GM18526 (cell line): ENCODE data around the gene ADAP1.

Experiments used
- POLR2A ChIP-seq: IDR thresholded peaks from 3 replicates; pipeline ENCODE4 v1.6.1; 2011; ENCODE audit not compliant: insufficient read length; ENCODE audit errors: extremely low read depth

The ADAP1 gene

DNA sequence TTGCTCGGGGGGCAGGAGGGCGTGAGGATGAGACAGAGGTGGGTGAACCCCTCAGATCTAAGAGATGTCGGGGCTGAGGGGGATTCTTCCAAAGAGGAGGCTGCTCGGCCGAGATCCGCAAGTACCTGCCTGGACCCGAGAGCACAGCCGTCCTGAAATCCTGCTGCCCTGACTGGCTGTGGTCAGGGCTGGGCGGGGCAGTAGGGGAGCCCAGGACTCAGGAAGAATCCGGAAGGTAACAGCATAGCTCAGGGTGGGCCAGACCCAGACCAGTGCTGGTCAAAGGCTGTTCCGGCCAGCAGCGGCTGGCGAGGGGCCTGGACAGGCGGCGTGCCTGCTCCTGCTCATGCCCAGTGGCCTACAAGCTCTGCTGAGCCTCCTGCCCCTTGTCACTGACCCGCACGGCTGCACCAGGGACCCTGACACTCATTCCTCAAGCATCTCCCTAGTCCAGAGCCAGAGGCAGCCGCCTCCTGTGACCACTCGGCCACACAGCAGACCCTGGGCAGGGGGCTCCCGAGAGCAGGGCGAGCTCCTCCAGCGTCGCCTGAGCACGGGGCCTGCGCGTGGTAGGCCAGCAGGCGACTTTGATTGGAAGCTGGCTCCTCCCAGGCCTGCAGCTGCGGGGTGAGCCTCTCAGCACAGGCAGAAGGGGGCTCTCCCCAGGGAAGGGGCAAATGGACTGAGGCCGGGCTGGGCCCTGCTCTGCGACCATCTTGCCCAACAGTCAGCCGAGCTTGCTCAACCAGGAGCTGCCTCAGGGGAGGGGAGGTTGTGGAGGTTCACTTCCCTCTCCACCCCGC lies 3.1 kb upstream of the ADAP1 start:
- no peak for TF ChIP-seq POLR2A

DNA sequence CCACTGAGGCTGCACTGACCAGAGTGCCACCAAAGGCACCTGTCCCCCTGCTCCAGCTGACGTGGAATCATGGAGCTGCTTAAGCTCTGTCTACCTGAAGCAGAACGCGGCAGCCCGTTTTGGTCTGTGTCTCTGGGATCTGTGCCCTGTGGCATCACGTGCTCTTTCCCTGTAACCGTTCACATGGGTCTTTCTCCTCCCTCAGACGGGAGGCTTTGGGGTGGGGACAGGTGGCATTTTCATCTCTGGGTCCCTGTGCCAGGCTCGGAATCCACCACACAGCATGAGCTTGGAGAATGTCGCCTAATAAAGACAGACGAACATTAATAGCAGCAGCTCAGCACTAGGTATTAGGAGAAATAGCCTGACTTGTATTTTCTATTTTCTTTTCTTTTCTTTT lies 1.6 kb upstream of the ADAP1 start:
- TF ChIP-seq POLR2A, result no peak

- no peak for TF ChIP-seq POLR2A
These were observed 743 bp downstream of the ADAP1 start for GRCh38 chr7:953547-954327.

DNA sequence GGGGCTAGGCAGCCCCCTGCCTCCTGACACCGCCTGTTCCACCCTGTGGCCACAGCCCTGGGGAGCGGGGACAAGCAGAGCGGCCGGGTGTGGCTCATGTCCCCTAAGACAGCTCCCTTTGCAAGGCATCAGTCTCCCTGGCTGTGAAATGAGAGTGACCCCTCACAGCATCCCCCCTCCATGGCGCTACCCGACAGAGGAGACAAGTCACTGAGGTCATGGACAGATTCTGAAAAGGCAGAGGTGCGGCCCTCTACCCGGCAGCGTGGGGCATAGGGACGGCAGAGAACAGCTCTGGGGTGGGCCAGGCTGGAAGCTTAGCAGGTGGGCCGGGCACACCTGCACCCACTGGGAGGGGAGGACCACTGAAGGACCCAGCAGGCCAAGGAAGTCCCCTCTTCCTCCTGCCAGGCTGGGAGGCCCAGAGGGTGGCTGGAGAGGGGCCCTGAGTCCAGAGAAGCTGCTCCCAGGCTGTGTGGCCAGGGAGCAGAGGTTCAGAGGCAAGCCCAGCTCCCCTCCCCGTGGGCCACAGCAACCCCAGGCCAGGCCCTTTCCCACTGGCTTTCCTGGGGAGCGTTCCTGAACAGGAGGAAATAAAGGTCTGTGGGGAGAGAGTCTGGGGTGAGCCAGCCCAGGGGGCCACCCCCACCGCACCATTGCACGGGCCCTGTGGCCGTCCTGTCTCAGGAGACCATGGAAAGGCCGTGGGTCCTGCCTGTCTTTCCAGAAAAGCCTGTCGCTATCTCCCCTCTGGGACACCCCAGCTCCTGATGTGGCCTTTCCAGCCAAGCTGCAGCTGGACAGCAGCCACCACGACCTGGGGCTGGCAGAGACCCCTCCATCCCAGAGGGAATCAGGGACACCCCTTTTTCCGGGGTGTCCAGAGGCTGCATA lies 1.7 kb downstream of the ADAP1 start:
- no peak for TF ChIP-seq POLR2A

DNA sequence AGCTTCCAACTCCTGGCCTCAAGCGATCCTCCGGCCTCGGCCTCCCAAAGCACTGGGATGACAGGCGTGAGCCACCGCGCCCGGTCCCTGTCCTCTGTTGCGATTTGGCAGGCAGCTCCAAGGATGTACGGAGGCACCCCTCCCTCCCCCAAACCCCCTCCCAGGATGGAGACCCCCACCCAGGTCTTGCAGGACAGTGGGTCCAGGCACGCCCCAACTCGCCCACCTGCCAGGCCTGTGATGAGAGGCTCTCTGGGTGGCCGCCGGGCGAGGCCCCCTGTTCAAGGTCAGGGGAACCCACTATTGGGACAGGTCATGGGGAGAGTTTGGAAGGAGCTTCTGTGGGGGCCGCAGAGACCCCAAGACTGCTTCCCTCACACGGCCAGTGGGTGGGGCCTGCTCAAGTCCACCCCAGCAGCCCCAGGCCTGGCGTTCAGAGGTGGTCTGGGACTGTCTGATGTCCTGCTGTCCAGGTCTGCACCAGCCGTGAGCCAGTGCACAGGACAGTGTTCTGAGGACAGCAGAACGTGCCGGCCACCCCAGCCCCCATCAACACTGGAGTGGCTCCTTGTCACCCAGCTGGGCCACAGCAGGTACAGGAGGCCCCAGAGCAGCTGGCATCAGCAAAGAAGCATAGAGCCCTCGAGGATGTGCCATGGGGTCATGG lies 2.5 kb downstream of the ADAP1 start:
- TF ChIP-seq POLR2A, result no peak

- no peak for TF ChIP-seq POLR2A
These were observed 5.2 kb downstream of the ADAP1 start for GRCh38 chr7:949021-949934.

DNA sequence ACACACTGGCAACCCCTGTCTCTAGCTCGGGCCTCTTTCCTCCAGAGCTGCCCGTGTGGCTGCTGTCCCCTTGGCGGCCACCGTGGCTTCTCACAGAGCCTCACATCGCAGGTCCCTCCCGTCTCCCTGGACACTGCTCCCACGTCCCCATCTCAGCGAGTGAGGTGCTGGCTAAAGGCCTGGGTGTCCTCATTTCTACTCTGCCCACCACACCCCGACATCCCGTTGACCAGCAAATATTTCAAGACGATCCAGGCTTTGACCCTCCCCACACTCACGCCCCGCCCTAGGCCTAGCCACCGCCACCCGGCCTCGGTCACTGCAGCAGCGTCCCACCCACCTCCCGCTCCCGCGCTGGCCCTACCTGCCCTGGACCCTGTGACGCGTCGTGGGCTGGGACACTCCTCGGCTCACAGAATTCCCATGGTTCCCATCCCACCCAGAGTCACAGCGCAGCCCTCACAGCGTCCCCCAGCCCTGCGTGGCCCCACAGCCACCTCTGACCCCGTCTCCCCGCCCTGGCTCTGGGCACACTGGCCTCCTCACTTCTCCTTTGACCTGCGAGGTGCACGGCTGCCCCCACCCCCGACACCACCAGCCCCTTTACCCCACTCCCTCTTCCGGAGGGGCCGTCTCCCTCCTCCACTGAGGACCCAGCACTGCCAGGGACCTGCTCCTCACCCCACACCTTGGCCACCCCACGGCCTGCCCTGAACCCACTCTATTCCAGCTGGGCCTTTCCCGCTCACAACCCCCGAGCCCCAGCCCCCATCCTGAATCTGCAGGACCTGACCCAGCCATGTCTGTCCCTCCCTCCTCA lies 6.9 kb downstream of the ADAP1 start:
- TF ChIP-seq POLR2A, result no peak

DNA sequence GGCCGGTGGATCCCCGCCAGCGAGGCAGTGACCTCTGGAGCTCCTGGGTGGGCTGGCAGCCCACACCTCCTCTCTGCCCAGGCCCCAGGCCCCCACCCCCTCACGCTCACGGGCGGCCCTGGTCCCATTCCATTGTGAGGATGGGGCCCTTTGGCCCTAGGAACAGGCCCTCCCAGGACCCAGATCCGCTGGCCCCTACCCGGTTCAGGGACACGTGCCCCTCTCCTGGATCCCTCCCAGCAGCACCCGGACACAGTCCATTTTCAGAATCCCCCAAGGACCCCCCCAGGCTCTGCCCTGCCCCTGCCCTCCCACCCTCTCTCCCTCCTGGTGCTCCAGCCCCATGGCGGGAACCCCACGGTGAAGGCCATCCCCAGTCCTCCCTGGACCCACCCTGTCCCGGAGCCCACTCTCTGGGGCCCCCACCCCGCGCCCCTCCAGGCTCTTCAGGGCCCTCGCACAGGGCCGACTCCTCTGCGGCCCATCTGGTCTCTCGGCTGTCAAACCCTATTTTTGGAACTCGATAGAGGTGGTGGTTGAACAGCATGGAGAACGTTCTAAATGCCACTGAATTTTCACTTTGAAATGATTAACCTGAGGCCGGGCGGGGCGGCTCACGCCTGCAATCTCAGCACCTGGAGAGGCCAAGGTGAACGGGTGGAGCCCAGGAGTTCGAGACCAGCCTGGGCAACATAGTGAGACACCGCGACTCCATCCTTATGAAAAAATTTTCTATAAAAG lies 8.1 kb downstream of the ADAP1 start:
- TF ChIP-seq POLR2A, result no peak

- no peak for TF ChIP-seq POLR2A
These were observed 8.8 kb downstream of the ADAP1 start for GRCh38 chr7:945556-946255.

DNA sequence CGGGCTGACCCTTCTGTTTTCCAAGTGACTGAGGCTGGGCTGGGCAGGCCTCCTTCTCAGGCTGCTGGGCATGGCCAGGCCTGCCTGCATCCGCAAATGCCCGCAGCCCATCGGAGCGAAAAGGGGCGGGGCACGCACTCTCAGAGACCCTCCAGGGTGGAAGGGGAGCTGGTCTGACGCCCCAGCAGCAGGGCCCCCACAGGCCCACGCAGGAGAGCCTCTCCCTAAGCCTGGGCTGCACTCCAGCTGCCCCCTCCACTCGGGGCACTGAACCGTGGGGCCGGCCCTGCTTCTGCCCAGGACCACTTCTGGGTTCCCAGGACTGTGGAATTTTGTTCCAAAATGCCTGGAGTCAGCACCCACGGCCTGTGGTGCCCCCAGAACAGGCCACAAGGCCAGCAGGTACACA lies 9.3 kb downstream of the ADAP1 start:
- TF ChIP-seq POLR2A, result no peak

- TF ChIP-seq POLR2A, result no peak
These were observed 9.7 kb downstream of the ADAP1 start for GRCh38 chr7:944744-945143.

DNA sequence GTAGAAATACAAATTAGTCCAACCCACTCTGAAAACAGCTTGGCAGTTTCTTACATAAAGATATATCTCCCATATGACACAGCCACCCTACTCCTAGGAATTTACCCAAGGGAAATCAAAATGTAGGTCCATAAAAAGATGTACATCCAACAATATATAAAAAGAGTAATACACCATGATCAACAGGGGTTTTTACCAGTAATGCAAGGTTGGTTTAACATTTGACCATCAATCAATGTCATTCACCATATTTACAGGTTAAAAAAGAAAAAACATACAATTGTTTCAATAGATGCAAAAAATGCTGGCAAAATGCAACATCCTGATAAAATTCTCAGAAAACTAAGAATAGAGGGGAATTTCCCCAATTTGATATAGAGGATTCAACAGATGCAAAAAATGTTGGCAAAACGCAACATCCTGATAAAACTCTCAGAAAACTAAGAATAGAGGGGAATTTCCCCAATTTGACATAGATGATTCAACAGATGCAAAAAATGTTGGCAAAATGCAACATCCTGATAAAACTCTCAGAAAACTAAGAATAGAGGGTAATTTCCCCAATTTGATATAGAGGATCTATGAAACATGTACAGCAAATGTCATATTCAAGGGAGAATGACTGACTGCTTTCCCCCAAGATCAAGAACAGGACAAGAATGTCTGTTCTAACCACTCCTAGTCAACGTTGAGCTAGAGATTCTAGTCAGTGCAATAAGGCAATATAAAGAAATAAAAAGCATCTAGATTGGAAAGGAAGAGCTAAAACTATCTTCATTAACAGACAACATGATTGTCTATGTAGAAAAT lies 13.7 kb downstream of the ADAP1 start:
- no peak for TF ChIP-seq POLR2A
